Body of pancreas (tissue), 4 donors: ENCODE measurements around the gene MRPL36. TPM values are rescaled to one million over a fixed set of nuclear protein-coding genes. Genes with fewer than 3 reads are reported as not detected.

Experiments
- ATAC-seq: fragments of 150-250 bp; one replicate; pipeline ENCODE4 v1.9.1; 2016
- DNase-seq, 4 donors: peaks; one replicate each; pipeline ENCODE4 v3.0.0-alpha.2; 2019
- H3K27ac ChIP-seq, 4 donors: fragments of 200-600 bp; sonication (generic); 1 replicate in 3 of 4; 2 replicates in 1 of 4; pipeline versions ENCODE4 v1.5.1 to v1.6.1; 2016 to 2019; ENCODE audit warnings: mild to moderate bottlenecking in 1 of 4, mixed read lengths in 1 of 4, moderate library complexity in 1 of 4
- H3K27me3 ChIP-seq, 2 donors: fragments of 200-600 bp; sonication (generic); one replicate each; pipeline ENCODE4 v1.6.0; 2016; ENCODE audit warnings: mild to moderate bottlenecking in 1 of 2
- H3K36me3 ChIP-seq, 2 donors: fragments of 200-600 bp; sonication (generic); replicated peaks in 1 of 2; 2 replicates each; pipeline ENCODE4 v1.5.1; 2016; ENCODE audit warnings: low read depth in 2 of 2; ENCODE audit not compliant: insufficient read depth in 1 of 2
- H3K4me1 ChIP-seq: fragments of 200-600 bp; sonication (generic); one replicate; pipeline ENCODE4 v1.6.0; 2016
- H3K4me3 ChIP-seq, 2 donors: fragments of 200-600 bp; sonication (generic); 1 replicate in 1 of 2; 2 replicates in 1 of 2; pipeline ENCODE4 v1.5.1; 2016 to 2019
- H3K9me3 ChIP-seq, 3 donors: fragments of 200-600 bp; sonication (generic); 1 replicate in 2 of 3; 2 replicates in 1 of 3; pipeline ENCODE4 v1.5.1; 2016
- CTCF ChIP-seq, 7 experiments: fragments of 450-650 bp in 4 of 7; fragments of 200-600 bp in 3 of 7; sonication (generic) in 3 of 7; IDR thresholded peaks; one replicate each; pipeline ENCODE4 v1.5.1; 2016 to 2019; ENCODE audit warnings: antibody characterized with exemption in 7 of 7
- POLR2A ChIP-seq, 3 donors: fragments of 450-650 bp; IDR thresholded peaks; one replicate each; pipeline ENCODE4 v1.6.1; 2016; ENCODE audit warnings: antibody characterized with exemption in 3 of 3, mild to moderate bottlenecking in 2 of 3
- WGBS, 2 donors: methylation state at CpG; one replicate each; pipeline ENCODE4 v1.1.5; 2017; 5-methylcytosine and 5-hydroxymethylcytosine counted together
- intact Hi-C: fragments of 100-400 bp; cut with DNase I; formaldehyde crosslinking; loops from one replicate; pipeline ENCODE4 v1.15.1; 2023
- total RNA-seq, 2 donors: library from RNA; depleted of rRNA; stranded (reverse); fragments of >200 nt; gene quantifications; one replicate each; pipeline ENCODE4 v1.1.0, GENCODE V29; 2016

The MRPL36 gene
- total RNA-seq, 2 donors from 2014 or later: 4.9 to 16.3 TPM

- DNase-seq (no peak), ATAC-seq (no peak)
- no peak for TF ChIP-seq CTCF (IDR thresholded peaks at IDR 0.05)
- no peak for TF ChIP-seq POLR2A (IDR thresholded peaks at IDR 0.05)
- H3K27me3 ChIP-seq: no peaks in the 10 kb centered on the region
- intact Hi-C loops: no loop called here
- H3K4me3 ChIP-seq: no peak overlapping the region
- H3K4me1 ChIP-seq: peaks cover 13% of the 10 kb centered on the region
- H3K9me3 ChIP-seq: no peaks in the 10 kb centered on the region
- H3K36me3 ChIP-seq: no peaks in the 10 kb centered on the region
- whole genome bisulfite sequencing, 2 donors: 66 to 79% methylated on average over 6 of the region's 6 CpGs
- H3K27ac ChIP-seq: no peak overlapping the region
Observed at GRCh38 chr5:1776831-1777230, 22.8 kb downstream of the MRPL36 start.

GRCh38 chr5:1772634-1773033 lies 27.0 kb downstream of the MRPL36 start:
- Histone ChIP-seq H3K9me3 (no peaks in the 10 kb centered on the region), H3K27me3 (no peaks in the 10 kb centered on the region), H3K27ac (no peak overlapping the region), H3K36me3 (no peaks in the 10 kb centered on the region), H3K4me1 (no peaks in the 10 kb centered on the region), H3K4me3 (no peak overlapping the region)
- no peak for TF ChIP-seq CTCF (IDR thresholded peaks at IDR 0.05)
- ATAC-seq (no peak), DNase-seq (no peak)
- 15 to 23% methylated on average over 5 of the region's 5 CpGs for WGBS, 2 donors
- intact Hi-C loops: no loop called here

DNA sequence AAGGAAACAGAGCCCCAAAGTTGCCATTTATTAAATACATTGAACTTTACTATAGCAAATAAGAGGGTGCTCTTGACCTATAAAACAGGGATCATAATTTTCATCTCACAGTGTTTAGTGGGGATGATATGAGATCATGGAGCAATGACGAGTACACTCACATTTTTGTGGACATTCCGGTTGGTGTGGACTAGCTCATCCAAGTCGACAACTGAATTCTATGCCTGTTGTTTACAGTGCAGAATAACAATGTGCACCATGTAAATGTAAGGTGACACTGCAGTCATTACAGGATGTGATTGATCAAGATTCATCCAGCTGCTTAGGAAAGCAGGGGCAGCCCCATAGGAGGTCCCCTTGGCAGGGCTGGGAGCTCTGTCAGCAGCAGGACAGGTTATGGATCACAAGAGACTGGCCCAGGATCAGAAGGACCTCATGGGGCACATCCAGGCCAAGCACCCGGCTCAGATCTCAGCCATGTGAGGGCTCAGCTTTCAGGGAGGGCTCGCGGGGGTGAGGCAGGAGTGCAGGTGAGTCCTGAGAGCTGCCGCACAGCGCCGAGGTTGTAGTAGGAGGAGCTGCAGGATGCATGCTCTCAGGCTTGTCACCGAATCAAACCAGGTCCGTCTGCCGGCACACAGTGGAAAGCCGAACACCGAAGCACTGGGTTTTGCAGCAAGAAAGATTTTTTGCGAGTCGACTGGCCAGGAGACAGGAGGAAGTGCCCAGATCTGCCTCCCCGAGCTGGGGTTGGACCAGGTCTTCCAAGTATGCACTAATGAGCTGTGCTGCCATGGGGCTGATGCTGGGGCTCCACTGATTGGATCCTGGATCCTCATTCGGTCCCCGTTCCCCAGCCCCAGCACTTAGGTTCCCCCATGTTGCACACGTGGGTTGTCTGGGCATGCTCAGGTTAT lies 28.2 kb downstream of the MRPL36 start:
- no peak overlapping the region for H3K4me3 ChIP-seq
- H3K4me1 ChIP-seq: no peaks in the 10 kb centered on the region
- no peak for ATAC-seq
- DNase-seq: no peak
- no peaks in the 10 kb centered on the region for H3K9me3 ChIP-seq
- 40 to 55% methylated on average over 12 to 20 of the region's 20 CpGs for WGBS, 2 donors
- TF ChIP-seq CTCF (IDR thresholded peaks at IDR 0.05) (no peak), POLR2A (IDR thresholded peaks at IDR 0.05) (no peak)
- H3K27ac ChIP-seq: no peak overlapping the region
- H3K36me3 ChIP-seq: no peaks in the 10 kb centered on the region
- H3K27me3 ChIP-seq: no peaks in the 10 kb centered on the region
- intact Hi-C loops: no loop called here

GRCh38 chr5:1770443-1770802 lies 29.2 kb downstream of the MRPL36 start:
- DNase-seq (no peak), ATAC-seq (no peak)
- H3K9me3 ChIP-seq: no peaks in the 10 kb centered on the region
- TF ChIP-seq CTCF (IDR thresholded peaks at IDR 0.05) (no peak), POLR2A (IDR thresholded peaks at IDR 0.05) (no peak)
- WGBS, 2 donors: 27 to 31% methylated on average over 6 of the region's 6 CpGs
- H3K27ac ChIP-seq: no peak overlapping the region
- no peaks in the 10 kb centered on the region for H3K36me3 ChIP-seq
- no peak overlapping the region for H3K4me3 ChIP-seq
- intact Hi-C loops: no loop called here
- H3K27me3 ChIP-seq: no peaks in the 10 kb centered on the region
- H3K4me1 ChIP-seq: no peaks in the 10 kb centered on the region
